Peyer's patch (tissue), 4 donors: ENCODE results near the gene PPP2R5D.

Experiments
- CTCF ChIP-seq, 6 experiments: fragments of 450-650 bp in 4 of 6; fragments of 200-600 bp in 2 of 6; sonication (generic) in 1 of 6; IDR thresholded peaks; one replicate each; pipeline ENCODE4 v1.5.1; 2017 to 2019; ENCODE audit warnings: antibody characterized with exemption in 6 of 6, mild to moderate bottlenecking in 3 of 6, moderate library complexity in 1 of 6
- POLR2A ChIP-seq, 2 donors: fragments of 450-650 bp; IDR thresholded peaks; one replicate each; pipeline ENCODE4 v1.5.1; 2017; ENCODE audit warnings: antibody characterized with exemption in 2 of 2, mild to moderate bottlenecking in 2 of 2, moderate library complexity in 2 of 2

- TF ChIP-seq CTCF (IDR thresholded peaks at IDR 0.05) = peak in 1 of 6 experiments; percentile 1
- TF ChIP-seq POLR2A (IDR thresholded peaks at IDR 0.05) = peak; percentile 73 to 88
Observed at GRCh38 chr6:43053545-43054205, 69.3 kb downstream of the PPP2R5D start, which contains the start of gene CUL7.
